ENCODE measurements around the gene SERTAD3. TPM values are rescaled to one million over a fixed set of nuclear protein-coding genes. Genes with fewer than 3 reads are reported as not detected.

SERTAD3 gene
- total and polyA plus RNA-seq, 9 donors: 17.3 to 55.0 (median 33.3) TPM

DNA sequence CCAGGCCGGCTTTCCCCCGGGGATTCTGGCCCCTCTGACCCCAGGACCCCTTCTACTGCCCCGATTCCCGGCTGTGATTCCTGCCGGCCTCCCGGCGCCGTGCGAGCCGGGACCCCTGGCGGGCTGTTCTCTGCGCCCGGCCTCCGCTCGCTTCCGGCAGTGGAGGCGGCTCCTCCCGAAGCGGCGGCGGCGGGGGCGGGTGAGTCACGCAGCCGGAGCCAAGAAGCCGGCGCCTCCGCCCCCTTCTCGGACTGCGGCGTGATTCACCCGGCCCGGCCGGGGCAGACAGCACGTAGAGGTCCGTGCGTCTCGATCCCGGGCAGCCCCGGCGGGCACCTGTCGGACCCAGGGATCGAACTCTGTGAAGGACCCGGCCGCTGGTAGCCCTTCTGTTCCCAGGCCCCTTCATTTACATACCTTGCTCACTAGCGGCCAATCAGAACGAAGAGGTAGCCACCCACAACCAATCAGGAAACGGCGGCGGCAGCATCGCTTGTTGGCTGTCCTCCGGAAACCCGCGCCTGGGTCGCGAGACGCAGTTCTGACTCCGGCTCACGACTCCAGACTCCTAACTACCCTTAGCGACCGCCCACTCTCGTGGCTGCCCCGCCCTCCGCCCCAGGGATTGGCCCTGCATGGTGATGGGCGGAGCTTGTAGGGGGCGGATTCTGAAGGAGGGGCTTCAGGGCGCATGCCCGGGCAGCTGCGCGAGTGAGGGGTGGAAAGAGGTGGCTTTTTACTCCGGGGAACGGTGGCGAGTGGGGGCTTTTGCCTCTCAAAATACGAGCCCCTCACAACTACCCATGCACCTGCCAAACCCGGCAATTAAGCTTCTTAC lies 18.5 kb downstream of the SERTAD3 start, which contains the start of gene SERTAD1:
Gene SERTAD1, minus strand, starts transcription at position 543 of the 838 bp plus-strand sequence. CDS start 2,446 bp downstream, outside the sequence.
- 0 to 1% (median 0%) methylated on average over 58 to 75 of the region's 75 CpGs for WGBS, 3 donors
- Histone ChIP-seq H3K4me3 (peak within 1 kb of the TSS; percentile 99), H3K36me3 (no peaks in the 10 kb centered on the region), H3K9me3 (no peaks in the 10 kb centered on the region), H3K4me1 (ENCODE audit: insufficient read depth) (peaks cover 2% of the 10 kb centered on the region), H3K27ac (peak within 1 kb of the TSS; percentile 88 to 96), H3K27me3 (no peaks in the 10 kb centered on the region)
- peak; percentile 100 for DNase-seq
- TF ChIP-seq POLR2A (IDR thresholded peaks at IDR 0.05) (peak; percentile 98), EP300 (IDR thresholded peaks at IDR 0.05) (no peak)
- TF ChIP-seq, protein P1, sequence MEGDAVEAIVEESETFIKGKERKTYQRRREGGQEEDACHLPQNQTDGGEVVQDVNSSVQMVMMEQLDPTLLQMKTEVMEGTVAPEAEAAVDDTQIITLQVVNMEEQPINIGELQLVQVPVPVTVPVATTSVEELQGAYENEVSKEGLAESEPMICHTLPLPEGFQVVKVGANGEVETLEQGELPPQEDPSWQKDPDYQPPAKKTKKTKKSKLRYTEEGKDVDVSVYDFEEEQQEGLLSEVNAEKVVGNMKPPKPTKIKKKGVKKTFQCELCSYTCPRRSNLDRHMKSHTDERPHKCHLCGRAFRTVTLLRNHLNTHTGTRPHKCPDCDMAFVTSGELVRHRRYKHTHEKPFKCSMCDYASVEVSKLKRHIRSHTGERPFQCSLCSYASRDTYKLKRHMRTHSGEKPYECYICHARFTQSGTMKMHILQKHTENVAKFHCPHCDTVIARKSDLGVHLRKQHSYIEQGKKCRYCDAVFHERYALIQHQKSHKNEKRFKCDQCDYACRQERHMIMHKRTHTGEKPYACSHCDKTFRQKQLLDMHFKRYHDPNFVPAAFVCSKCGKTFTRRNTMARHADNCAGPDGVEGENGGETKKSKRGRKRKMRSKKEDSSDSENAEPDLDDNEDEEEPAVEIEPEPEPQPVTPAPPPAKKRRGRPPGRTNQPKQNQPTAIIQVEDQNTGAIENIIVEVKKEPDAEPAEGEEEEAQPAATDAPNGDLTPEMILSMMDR (IDR thresholded peaks at IDR 0.05): peak; percentile 30 to 87 (median 87)
- intact Hi-C loops (cut with DNase I): no loop called here

DNA sequence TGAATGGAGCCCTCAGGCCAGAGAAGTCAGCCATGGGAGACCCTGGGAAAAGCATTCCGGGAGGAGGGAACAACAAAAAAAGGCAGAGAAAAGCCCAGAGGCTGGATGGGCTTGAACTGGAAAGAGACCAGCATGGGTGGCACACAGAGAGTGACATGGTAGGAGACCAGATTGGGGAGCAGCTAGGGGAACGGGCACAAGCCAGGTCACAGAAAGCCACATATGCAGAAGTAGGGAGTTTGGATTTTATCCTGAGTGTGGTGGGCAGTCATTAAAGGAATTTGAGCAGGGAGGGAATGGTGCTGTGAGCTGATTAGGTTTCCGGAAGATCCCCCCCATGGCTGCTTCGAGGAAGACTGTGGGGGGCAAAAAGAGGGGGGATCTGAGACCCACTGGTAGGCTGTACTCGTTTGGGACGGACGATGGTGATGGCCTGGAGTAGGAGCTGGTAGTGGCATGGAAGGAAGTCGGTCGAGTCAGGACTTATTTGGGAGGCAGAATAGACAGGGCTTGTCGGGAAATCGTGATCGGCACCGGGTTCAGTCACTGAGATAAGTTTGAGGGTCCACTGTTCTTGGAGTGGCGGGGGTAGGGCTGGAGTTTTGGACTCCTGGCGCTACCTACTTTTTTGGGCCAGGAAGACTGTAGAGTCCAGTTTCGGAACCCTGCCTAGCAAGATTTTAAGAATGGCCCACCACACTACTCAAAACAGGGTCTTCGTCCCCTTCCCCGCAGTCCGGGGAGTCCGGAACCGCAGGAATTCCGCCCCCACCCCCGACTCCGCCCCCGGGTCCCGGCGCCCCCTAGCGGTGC lies 19.3 kb downstream of the SERTAD3 start:
- Histone ChIP-seq H3K27ac (peak overlapping the region; percentile 88 to 96), H3K9me3 (no peaks in the 10 kb centered on the region), H3K36me3 (no peaks in the 10 kb centered on the region), H3K4me3 (peak overlapping the region; percentile 99), H3K4me1 (ENCODE audit: insufficient read depth) (peaks cover 2% of the 10 kb centered on the region), H3K27me3 (no peaks in the 10 kb centered on the region)
- DNase-seq: peak in 1 of 5 donors; percentile 47
- TF ChIP-seq, protein P1 (IDR thresholded peaks at IDR 0.05): peak in 1 of 3 donors; percentile 64
- TF ChIP-seq POLR2A (IDR thresholded peaks at IDR 0.05) (no peak), EP300 (IDR thresholded peaks at IDR 0.05) (no peak)
- intact Hi-C loops (cut with DNase I): loop anchor here in 2 of 4 donors (5.0 kb wide), 1 partner anchor 177 kb away; the partner anchor contains the start of gene LTBP4 (in 2 of the 2)
- WGBS, 3 donors: 1% methylated on average over 19 to 28 of the region's 28 CpGs

DNA sequence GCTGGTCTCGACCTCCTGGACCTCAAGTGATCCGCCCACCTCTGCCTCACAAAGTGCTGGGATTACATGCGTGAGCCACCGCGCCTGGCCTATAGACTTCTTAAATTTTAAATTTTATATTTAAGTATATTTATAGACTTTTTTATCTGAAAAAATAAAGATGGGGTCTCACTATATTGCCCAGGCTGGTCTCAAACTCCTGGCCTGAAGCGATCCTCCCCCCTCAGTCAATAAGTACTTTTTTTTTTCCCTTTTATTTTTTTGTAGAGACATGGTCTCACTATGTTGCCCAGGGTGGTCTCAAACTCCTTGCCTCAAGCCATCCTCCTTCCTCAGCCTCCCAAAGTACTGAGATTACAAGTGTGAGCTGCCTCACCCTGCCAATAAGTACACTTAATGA lies 20.2 kb downstream of the SERTAD3 start:
- WGBS, 3 donors: 91 to 95% (median 95%) methylated on average over 6 of the region's 6 CpGs
- Histone ChIP-seq H3K9me3 (no peaks in the 10 kb centered on the region), H3K36me3 (no peaks in the 10 kb centered on the region), H3K4me3 (peak overlapping the region; percentile 99), H3K27me3 (no peaks in the 10 kb centered on the region), H3K27ac (no peak overlapping the region), H3K4me1 (ENCODE audit: insufficient read depth) (peaks cover 2% of the 10 kb centered on the region)
- intact Hi-C loops (cut with DNase I): loop anchor here in 2 of 4 donors (5.0 kb wide), 1 partner anchor 178 kb away; the partner anchor contains the start of gene LTBP4 (in 2 of the 2)
- TF ChIP-seq EP300 (IDR thresholded peaks at IDR 0.05) (no peak), POLR2A (IDR thresholded peaks at IDR 0.05) (no peak)
- TF ChIP-seq, protein P1 (IDR thresholded peaks at IDR 0.05): no peak
- DNase-seq: no peak
